ENCODE data around the gene MTERF4.

DNA sequence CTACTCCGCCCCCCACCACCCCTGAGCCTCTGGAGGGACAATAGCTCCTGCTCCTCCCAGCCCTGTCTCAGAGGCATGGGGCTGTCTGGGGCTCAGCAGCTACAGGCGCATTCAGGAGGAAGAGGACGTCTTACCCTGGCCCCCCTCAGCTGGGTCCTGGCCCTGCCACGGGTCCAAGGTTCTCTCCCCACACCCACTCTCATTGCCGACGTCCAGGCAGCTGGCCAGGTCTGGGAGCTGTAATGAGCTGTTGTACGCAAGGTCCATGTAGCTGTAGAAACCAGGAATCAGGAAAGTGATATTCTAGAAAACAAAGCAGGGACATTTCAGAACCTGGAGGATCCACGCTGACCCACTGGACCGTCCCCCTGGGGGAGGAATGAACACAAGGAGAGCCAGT lies 33.6 kb upstream of the MTERF4 start:
- TF ChIP-seq POLR2A (IDR thresholded peaks at IDR 0.05): no peak
- TF ChIP-seq, protein P1, sequence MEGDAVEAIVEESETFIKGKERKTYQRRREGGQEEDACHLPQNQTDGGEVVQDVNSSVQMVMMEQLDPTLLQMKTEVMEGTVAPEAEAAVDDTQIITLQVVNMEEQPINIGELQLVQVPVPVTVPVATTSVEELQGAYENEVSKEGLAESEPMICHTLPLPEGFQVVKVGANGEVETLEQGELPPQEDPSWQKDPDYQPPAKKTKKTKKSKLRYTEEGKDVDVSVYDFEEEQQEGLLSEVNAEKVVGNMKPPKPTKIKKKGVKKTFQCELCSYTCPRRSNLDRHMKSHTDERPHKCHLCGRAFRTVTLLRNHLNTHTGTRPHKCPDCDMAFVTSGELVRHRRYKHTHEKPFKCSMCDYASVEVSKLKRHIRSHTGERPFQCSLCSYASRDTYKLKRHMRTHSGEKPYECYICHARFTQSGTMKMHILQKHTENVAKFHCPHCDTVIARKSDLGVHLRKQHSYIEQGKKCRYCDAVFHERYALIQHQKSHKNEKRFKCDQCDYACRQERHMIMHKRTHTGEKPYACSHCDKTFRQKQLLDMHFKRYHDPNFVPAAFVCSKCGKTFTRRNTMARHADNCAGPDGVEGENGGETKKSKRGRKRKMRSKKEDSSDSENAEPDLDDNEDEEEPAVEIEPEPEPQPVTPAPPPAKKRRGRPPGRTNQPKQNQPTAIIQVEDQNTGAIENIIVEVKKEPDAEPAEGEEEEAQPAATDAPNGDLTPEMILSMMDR (IDR thresholded peaks at IDR 0.05): no peak
